Measurements from ENCODE around the gene ALPG. TPM values are rescaled to one million over a fixed set of nuclear protein-coding genes. Genes with fewer than 3 reads are reported as not detected.
"Not testable (repeated sequence)": the region's sequence is repeated elsewhere in the genome, so short reads cannot be mapped to it uniquely, and the experiment has no call there.

ALPG gene
- total and polyA plus RNA-seq, 10 donors = not detected

- DNase-seq = peak; percentile 95
- peak; percentile 76 to 95 (median 91) for TF ChIP-seq CTCF (IDR thresholded peaks at IDR 0.05 in 8 of 11, conservative IDR thresholded peaks at IDR 0.05 in 3 of 11)
- intact Hi-C loops (cut with DNase I; ENCODE audit: low total_unique reads) = loop anchor here (5.0 kb wide), 1 partner anchor 113 kb away; no protein-coding TSS in a partner anchor
- not testable (repeated sequence) for H3K9me3 ChIP-seq, H3K27ac ChIP-seq, H3K36me3 ChIP-seq, H3K4me3 ChIP-seq
- H3K27me3 ChIP-seq (replicated peaks in 1 of 7) = peaks cover 0 to 26% (median 0%) of the 10 kb centered on the region in 7 donors
- WGBS, 5 donors = 10 to 15% (median 12%) methylated on average over 11 to 15 of the region's 16 CpGs
- H3K4me1 ChIP-seq = peaks cover 0 to 17% (median 4%) of the 10 kb centered on the region in 6 donors
Observed at GRCh38 chr2:232440220-232441018, 33.8 kb downstream of the ALPG start.

GRCh38 chr2:232441147-232441651 lies 34.6 kb downstream of the ALPG start:
- intact Hi-C loops (cut with DNase I; ENCODE audit: low total_unique reads) = loop anchor here (5.0 kb wide), 1 partner anchor 114 kb away; no protein-coding TSS in a partner anchor
- H3K27me3 ChIP-seq (replicated peaks in 1 of 7) = peaks cover 0 to 26% (median 0%) of the 10 kb centered on the region in 7 donors
- WGBS, 5 donors = 70 to 81% (median 80%) methylated on average over 9 to 12 of the region's 12 CpGs
- peaks cover 0 to 17% (median 4%) of the 10 kb centered on the region in 6 donors for H3K4me1 ChIP-seq
- no peak overlapping the region for H3K4me3 ChIP-seq
- H3K36me3 ChIP-seq = no peaks in the 10 kb centered on the region
- no peak overlapping the region for H3K27ac ChIP-seq
- no peak for DNase-seq
- H3K9me3 ChIP-seq = no peaks in the 10 kb centered on the region
- no peak for TF ChIP-seq POLR2A (IDR thresholded peaks at IDR 0.05)
- TF ChIP-seq POLR2AphosphoS5 (IDR thresholded peaks at IDR 0.05) = no peak
- no peak for TF ChIP-seq CTCF (IDR thresholded peaks at IDR 0.05 in 8 of 11, conservative IDR thresholded peaks at IDR 0.05 in 3 of 11)

- 74 to 89% (median 84%) methylated on average over 3 to 9 of the region's 10 CpGs; no CpG with 5 or more reads in 1 of the 5 donors for WGBS, 5 donors
- not testable (repeated sequence) for H3K27ac ChIP-seq, H3K36me3 ChIP-seq, H3K9me3 ChIP-seq, DNase-seq, H3K4me3 ChIP-seq
- Histone ChIP-seq H3K4me1 (peaks cover 0 to 17% (median 4%) of the 10 kb centered on the region in 6 donors), H3K27me3 (replicated peaks in 1 of 7) (peaks cover 0 to 26% (median 0%) of the 10 kb centered on the region in 7 donors)
- intact Hi-C loops (cut with DNase I; ENCODE audit: low total_unique reads) = loop anchor here (5.0 kb wide), 1 partner anchor 115 kb away; no protein-coding TSS in a partner anchor
Observed at GRCh38 chr2:232441922-232442321, 35.3 kb downstream of the ALPG start.

GRCh38 chr2:232442431-232442830 lies 35.8 kb downstream of the ALPG start:
- not testable (repeated sequence) for DNase-seq, H3K36me3 ChIP-seq, H3K9me3 ChIP-seq, H3K27ac ChIP-seq, H3K4me3 ChIP-seq
- intact Hi-C loops (cut with DNase I; ENCODE audit: low total_unique reads) = loop anchor here (5.0 kb wide), 1 partner anchor 115 kb away; no protein-coding TSS in a partner anchor
- Histone ChIP-seq H3K4me1 (peaks cover 0 to 17% (median 4%) of the 10 kb centered on the region in 6 donors), H3K27me3 (replicated peaks in 1 of 7) (peaks cover 0 to 26% (median 0%) of the 10 kb centered on the region in 7 donors)
- 50 to 75% (median 74%) methylated on average over 3 to 13 of the region's 13 CpGs; no CpG with 5 or more reads in 1 of the 5 donors for WGBS, 5 donors

- not testable (repeated sequence) for H3K4me3 ChIP-seq, H3K36me3 ChIP-seq, H3K9me3 ChIP-seq, DNase-seq, H3K27ac ChIP-seq
- Histone ChIP-seq H3K27me3 (replicated peaks in 1 of 7) (peaks cover 0 to 26% (median 0%) of the 10 kb centered on the region in 7 donors), H3K4me1 (peaks cover 0 to 20% (median 4%) of the 10 kb centered on the region in 6 donors)
- intact Hi-C loops (cut with DNase I; ENCODE audit: low total_unique reads) = loop anchor here (5.0 kb wide), 1 partner anchor 116 kb away; no protein-coding TSS in a partner anchor
- WGBS, 5 donors = 84 to 100% (median 88%) methylated on average over 2 to 13 of the region's 13 CpGs; no CpG with 5 or more reads in 2 of the 5 donors
Observed at GRCh38 chr2:232443047-232443446, 36.4 kb downstream of the ALPG start.

- not testable (repeated sequence) for DNase-seq, H3K36me3 ChIP-seq, H3K27ac ChIP-seq, H3K4me3 ChIP-seq, H3K9me3 ChIP-seq
- Histone ChIP-seq H3K27me3 (replicated peaks in 1 of 7) (peaks cover 0 to 25% (median 0%) of the 10 kb centered on the region in 7 donors), H3K4me1 (peaks cover 0 to 22% (median 4%) of the 10 kb centered on the region in 6 donors)
- intact Hi-C loops (cut with DNase I; ENCODE audit: low total_unique reads) = loop anchor here (5.0 kb wide), 1 partner anchor 117 kb away; no protein-coding TSS in a partner anchor
- 58 to 86% (median 75%) methylated on average over 12 to 15 of the region's 21 CpGs for WGBS, 5 donors
Observed at GRCh38 chr2:232443669-232444408, 37.2 kb downstream of the ALPG start.
